Measurements from ENCODE around the gene LIMD2.

LIMD2 gene

GRCh38 chr17:63657786-63658185 lies 42.1 kb downstream of the LIMD2 start:
- H3K4me3 ChIP-seq (ENCODE audit: low read depth, low read length), result no peak overlapping the region
- no peak for TF ChIP-seq CTCF (IDR thresholded peaks at IDR 0.05; ENCODE audit: control insufficient read depth, extremely low read depth, insufficient read depth)
- DNase-seq (ENCODE audit: low read depth), result no peak

DNA sequence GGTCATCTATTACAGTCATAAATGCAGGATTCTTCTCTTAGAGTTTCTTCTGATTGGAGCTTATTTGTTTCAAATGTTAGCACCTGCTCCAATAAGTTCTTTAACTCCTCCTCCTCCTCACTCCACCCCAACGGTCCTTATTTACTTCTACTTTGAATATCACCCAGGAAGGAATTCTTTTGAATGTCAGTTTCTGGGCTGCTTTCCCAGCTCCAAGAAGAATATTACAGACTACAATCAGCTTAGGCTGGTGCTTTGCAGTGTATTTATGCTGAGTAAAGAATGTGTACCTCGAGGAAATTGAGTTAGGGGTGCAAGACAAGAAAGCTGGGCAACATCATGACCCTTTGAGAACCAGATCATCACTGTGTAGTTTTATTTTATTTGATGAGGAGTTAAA lies 46.9 kb downstream of the LIMD2 start:
- no peak for DNase-seq (ENCODE audit: low read depth)
- H3K4me3 ChIP-seq (ENCODE audit: low read depth, low read length), result no peak overlapping the region
- TF ChIP-seq CTCF (IDR thresholded peaks at IDR 0.05; ENCODE audit: control insufficient read depth, extremely low read depth, insufficient read depth), result no peak

DNA sequence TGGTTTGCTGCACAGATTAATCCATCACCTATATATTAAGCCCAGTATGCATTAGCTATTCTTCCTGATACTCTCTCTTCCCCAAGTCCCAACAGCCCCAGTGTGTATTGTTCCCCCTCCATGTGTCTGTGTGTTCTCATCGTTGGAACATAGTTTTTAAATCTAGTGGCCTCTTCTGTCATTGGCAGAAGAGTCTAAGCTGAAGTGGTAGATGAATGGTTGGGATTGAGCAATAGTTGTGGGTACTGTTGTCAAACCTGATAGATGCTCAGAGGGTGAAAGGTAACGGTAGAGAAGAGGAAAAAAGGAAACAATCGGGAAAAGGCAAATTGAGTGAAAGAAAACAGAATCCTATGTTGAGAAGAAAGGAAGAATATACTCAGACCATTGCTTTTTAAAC lies 47.8 kb downstream of the LIMD2 start:
- no peak for TF ChIP-seq CTCF (IDR thresholded peaks at IDR 0.05; ENCODE audit: control insufficient read depth, extremely low read depth, insufficient read depth)
- no peak for DNase-seq (ENCODE audit: low read depth)
- H3K4me3 ChIP-seq (ENCODE audit: low read depth, low read length), result no peak overlapping the region

DNA sequence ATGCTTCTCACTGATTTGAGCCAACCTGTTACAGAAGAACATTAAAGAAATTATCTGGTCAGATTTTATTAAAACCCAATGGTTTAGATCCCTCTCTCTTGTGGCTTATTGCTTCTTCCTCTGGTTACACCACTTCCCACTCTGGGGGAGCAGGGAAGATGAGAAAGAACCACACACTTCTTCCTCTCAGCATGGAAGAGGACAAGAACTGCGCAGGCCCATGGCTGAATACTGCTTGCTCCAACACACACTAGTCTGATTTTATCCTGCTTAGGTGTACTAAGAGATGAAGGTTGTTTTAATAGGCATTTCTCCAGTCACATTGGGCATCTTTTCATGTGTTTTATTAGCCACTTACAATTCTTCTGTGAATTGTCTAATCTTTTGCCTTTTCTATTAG lies 50.1 kb downstream of the LIMD2 start:
- DNase-seq (ENCODE audit: low read depth), result no peak
- no peak overlapping the region for H3K4me3 ChIP-seq (ENCODE audit: low read depth, low read length)
- no peak for TF ChIP-seq CTCF (IDR thresholded peaks at IDR 0.05; ENCODE audit: control insufficient read depth, extremely low read depth, insufficient read depth)

- DNase-seq (ENCODE audit: low read depth), result no peak
- no peak overlapping the region for H3K4me3 ChIP-seq (ENCODE audit: low read depth, low read length)
- TF ChIP-seq CTCF (IDR thresholded peaks at IDR 0.05; ENCODE audit: control insufficient read depth, extremely low read depth, insufficient read depth), result no peak
Measured at GRCh38 chr17:63647936-63648335, 52.0 kb downstream of the LIMD2 start.

DNA sequence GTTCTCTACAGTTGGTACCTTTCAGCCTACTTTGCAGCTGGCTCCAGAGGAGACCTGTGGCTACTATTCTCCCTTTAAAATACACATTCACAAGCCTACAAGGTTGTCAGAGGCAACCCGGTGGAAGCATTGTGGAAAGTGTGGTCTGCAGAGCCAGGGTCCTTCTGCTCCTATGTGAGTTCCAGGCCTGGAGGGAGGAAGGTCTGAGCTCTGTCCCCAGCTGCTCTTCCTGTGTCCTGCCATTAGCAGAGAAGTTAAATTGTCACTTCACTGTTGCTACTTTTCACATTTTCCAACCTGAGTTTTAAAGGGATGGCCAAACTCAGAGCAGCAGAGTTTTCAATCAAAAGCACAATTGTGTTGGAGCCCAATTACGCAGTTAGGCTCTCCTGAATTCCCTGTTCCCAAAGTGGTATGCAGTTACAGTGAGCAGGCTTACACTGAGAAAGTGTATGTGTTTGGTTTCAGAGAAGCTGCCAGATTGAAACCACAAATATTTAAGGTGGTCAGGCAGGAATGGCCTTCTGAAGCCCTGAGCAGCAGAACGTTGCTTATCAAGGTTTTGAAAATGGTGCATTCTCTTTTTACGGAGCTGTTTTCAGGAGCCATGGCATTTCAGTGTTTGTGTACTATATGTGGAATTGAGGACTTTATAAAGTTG lies 52.7 kb downstream of the LIMD2 start:
- no peak overlapping the region for H3K4me3 ChIP-seq (ENCODE audit: low read depth, low read length)
- no peak for TF ChIP-seq CTCF (IDR thresholded peaks at IDR 0.05; ENCODE audit: control insufficient read depth, extremely low read depth, insufficient read depth)
- no peak for DNase-seq (ENCODE audit: low read depth)

- DNase-seq (ENCODE audit: low read depth), result no peak
- no peak overlapping the region for H3K4me3 ChIP-seq (ENCODE audit: low read depth, low read length)
- no peak for TF ChIP-seq CTCF (IDR thresholded peaks at IDR 0.05; ENCODE audit: control insufficient read depth, extremely low read depth, insufficient read depth)
Measured at GRCh38 chr17:63646488-63646806, 53.5 kb downstream of the LIMD2 start.

Data from LNCaP clone FGC (cell line).